T-helper 1 cell (primary cell): ENCODE data around the gene RBMS1.
"Not testable (repeated sequence)": the region's sequence is repeated elsewhere in the genome, so short reads cannot be mapped to it uniquely, and the experiment has no call there.

Experiments
- DNase-seq, 5 donors: peaks; one replicate each; pipeline ENCODE4 v3.0.0-alpha.2; 2012 to 2020

The RBMS1 gene

GRCh38 chr2:160431441-160431840 lies 62.2 kb downstream of the RBMS1 start:
- DNase-seq: no peak

- no peak for DNase-seq
These were observed 63.6 kb downstream of the RBMS1 start for GRCh38 chr2:160430001-160430344.

GRCh38 chr2:160429248-160430000 lies 64.2 kb downstream of the RBMS1 start:
- DNase-seq: peak in 1 of 5 donors; percentile 64

GRCh38 chr2:160428405-160428763 lies 65.2 kb downstream of the RBMS1 start:
- DNase-seq: no peak

GRCh38 chr2:160427629-160428404 lies 65.8 kb downstream of the RBMS1 start:
- DNase-seq: peak in 4 of 5 donors; percentile 37 to 68 (median 48)

- no peak for DNase-seq
These were observed 67.0 kb downstream of the RBMS1 start for GRCh38 chr2:160426604-160427003.

GRCh38 chr2:160425434-160426151 lies 68.0 kb downstream of the RBMS1 start:
- no peak for DNase-seq

- DNase-seq: no peak
These were observed 70.5 kb downstream of the RBMS1 start for GRCh38 chr2:160423126-160423525.

- DNase-seq: not testable (repeated sequence)
These were observed 71.7 kb downstream of the RBMS1 start for GRCh38 chr2:160421646-160422501.

GRCh38 chr2:160420711-160421110 lies 72.9 kb downstream of the RBMS1 start:
- no peak for DNase-seq

- no peak for DNase-seq
These were observed 73.7 kb downstream of the RBMS1 start for GRCh38 chr2:160419776-160420505.

GRCh38 chr2:160418853-160419252 lies 74.8 kb downstream of the RBMS1 start:
- DNase-seq: no peak

- no peak for DNase-seq
These were observed 75.2 kb downstream of the RBMS1 start for GRCh38 chr2:160418398-160418765.

GRCh38 chr2:160417745-160418397 lies 75.7 kb downstream of the RBMS1 start:
- no peak for DNase-seq

GRCh38 chr2:160415991-160416390 lies 77.6 kb downstream of the RBMS1 start:
- no peak for DNase-seq

GRCh38 chr2:160411955-160412354 lies 81.7 kb downstream of the RBMS1 start:
- DNase-seq: no peak

- peak in 2 of 5 donors; percentile 17 to 74 for DNase-seq
These were observed 82.4 kb downstream of the RBMS1 start for GRCh38 chr2:160411167-160411566.

GRCh38 chr2:160409480-160409879 lies 84.1 kb downstream of the RBMS1 start:
- DNase-seq: no peak

GRCh38 chr2:160408959-160409291 lies 84.7 kb downstream of the RBMS1 start:
- DNase-seq: no peak

GRCh38 chr2:160408173-160408958 lies 85.2 kb downstream of the RBMS1 start:
- no peak for DNase-seq
